Mesendoderm (in vitro differentiated cells): Measurements from ENCODE around the gene EZR.

ENCODE experiments used
- DNase-seq: peaks from one replicate; pipeline ENCODE4 v3.0.0; 2013
- H2AK5ac ChIP-seq: 2 replicates; pipeline ENCODE4 v1.6.1; 2013; ENCODE audit warnings: low read length, inconsistent platforms
- H2BK120ac ChIP-seq: 2 replicates; pipeline ENCODE4 v1.6.1; 2013; ENCODE audit warnings: low read depth, mild to moderate bottlenecking, low read length, moderate library complexity, mixed read lengths
- H2BK15ac ChIP-seq: replicated peaks from 2 replicates; pipeline ENCODE4 v1.6.1; 2013; ENCODE audit warnings: low read depth, mild to moderate bottlenecking, moderate library complexity
- H2BK5ac ChIP-seq: 2 replicates; pipeline ENCODE4 v1.6.1; 2013; ENCODE audit warnings: low read length, inconsistent platforms
- H3K18ac ChIP-seq: 2 replicates; pipeline ENCODE4 v1.6.1; 2013; ENCODE audit warnings: mild to moderate bottlenecking, low read length, mixed read lengths
- H3K23ac ChIP-seq: one replicate; pipeline ENCODE4 v1.6.1; 2013; ENCODE audit warnings: low read length
- H3K27ac ChIP-seq: 2 replicates; pipeline ENCODE4 v1.5.1; 2013; ENCODE audit warnings: low read depth, mild to moderate bottlenecking, inconsistent platforms, low read length, moderate library complexity
- H3K27me3 ChIP-seq: 2 replicates; pipeline ENCODE4 v1.6.1; 2013; ENCODE audit warnings: low read length, control low read depth, mild to moderate bottlenecking, inconsistent platforms; ENCODE audit not compliant: insufficient read depth, poor library complexity
- H3K36me3 ChIP-seq: 2 replicates; pipeline ENCODE4 v1.6.1; 2013; ENCODE audit warnings: low read length, inconsistent platforms; ENCODE audit not compliant: control insufficient read depth, insufficient read depth
- H3K4ac ChIP-seq: one replicate; pipeline ENCODE4 v1.6.1; 2013; ENCODE audit warnings: low read depth, mild to moderate bottlenecking, low read length, moderate library complexity
- H3K4me1 ChIP-seq: 2 replicates; pipeline ENCODE4 v1.6.1; 2013; ENCODE audit warnings: low read depth, low read length, inconsistent platforms; ENCODE audit not compliant: control insufficient read depth
- H3K4me2 ChIP-seq: 2 replicates; pipeline ENCODE4 v1.6.1; 2013; ENCODE audit warnings: low read length
- H3K4me3 ChIP-seq: 2 replicates; pipeline ENCODE4 v1.5.1; 2013; ENCODE audit warnings: mild to moderate bottlenecking, low read length
- H3K56ac ChIP-seq: one replicate; pipeline ENCODE4 v1.6.1; 2013; ENCODE audit warnings: low read length
- H3K79me1 ChIP-seq: 2 replicates; pipeline ENCODE4 v1.6.1; 2013; ENCODE audit warnings: low read length, inconsistent platforms
- H3K79me2 ChIP-seq: 2 replicates; pipeline ENCODE4 v1.6.1; 2013; ENCODE audit warnings: mild to moderate bottlenecking, low read length; ENCODE audit not compliant: control insufficient read depth, insufficient read depth
- H3K9ac ChIP-seq: 2 replicates; pipeline ENCODE4 v1.6.1; 2013; ENCODE audit warnings: low read length, inconsistent platforms
- H4K5ac ChIP-seq: one replicate; pipeline ENCODE4 v1.6.1; 2013; ENCODE audit warnings: low read length
- H4K8ac ChIP-seq: one replicate; pipeline ENCODE4 v1.6.1; 2013; ENCODE audit warnings: low read depth, mild to moderate bottlenecking, control low read depth, low read length, moderate library complexity
- WGBS: extraction: QIAGEN DNeasy Blood & Tissue Kit; methylation state at CpG from one replicate; pipeline ENCODE4 v1.1.7; 2013; ENCODE audit warnings: low lambda C conversion rate, missing lambda C conversion rate; ENCODE audit not compliant: insufficient coverage; ENCODE audit errors: extremely low coverage; 5-methylcytosine and 5-hydroxymethylcytosine counted together

EZR gene

GRCh38 chr6:158787395-158787794 lies 31.8 kb downstream of the EZR start:
- H3K9ac ChIP-seq: no peak overlapping the region
- no peak overlapping the region for H2BK5ac ChIP-seq
- peaks cover 22% of the 10 kb centered on the region for H3K36me3 ChIP-seq
- no CpG with 5 or more reads among the region's 6 CpGs for WGBS
- H2BK120ac ChIP-seq: no peak overlapping the region
- no peak overlapping the region for H3K18ac ChIP-seq
- H2BK15ac ChIP-seq: no peak overlapping the region
- no peak for DNase-seq
- H4K8ac ChIP-seq: no peak overlapping the region
- no peak overlapping the region for H4K5ac ChIP-seq
- no peaks in the 10 kb centered on the region for H3K27me3 ChIP-seq
- H3K23ac ChIP-seq: no peak overlapping the region
- H3K79me1 ChIP-seq: peaks cover 22% of the 10 kb centered on the region
- no peak overlapping the region for H3K4ac ChIP-seq
- no peak overlapping the region for H3K27ac ChIP-seq
- H3K79me2 ChIP-seq: peaks cover 40% of the 10 kb centered on the region
- H3K56ac ChIP-seq: no peak overlapping the region
- H3K4me1 ChIP-seq: no peaks in the 10 kb centered on the region
- no peak overlapping the region for H2AK5ac ChIP-seq
- H3K4me3 ChIP-seq: no peak overlapping the region
- no peak overlapping the region for H3K4me2 ChIP-seq

GRCh38 chr6:158786645-158787304 lies 32.4 kb downstream of the EZR start:
- H3K18ac ChIP-seq: no peak overlapping the region
- H3K79me1 ChIP-seq: peaks cover 22% of the 10 kb centered on the region
- no peak for DNase-seq
- no peak overlapping the region for H4K5ac ChIP-seq
- H4K8ac ChIP-seq: no peak overlapping the region
- H2BK15ac ChIP-seq: no peak overlapping the region
- H3K56ac ChIP-seq: no peak overlapping the region
- H3K9ac ChIP-seq: no peak overlapping the region
- H3K4me3 ChIP-seq: no peak overlapping the region
- H3K27ac ChIP-seq: no peak overlapping the region
- no peak overlapping the region for H2BK5ac ChIP-seq
- no peaks in the 10 kb centered on the region for H3K4me1 ChIP-seq
- H3K4ac ChIP-seq: no peak overlapping the region
- H3K4me2 ChIP-seq: no peak overlapping the region
- H3K79me2 ChIP-seq: peaks cover 35% of the 10 kb centered on the region
- H3K23ac ChIP-seq: no peak overlapping the region
- no peak overlapping the region for H2AK5ac ChIP-seq
- WGBS: no CpG with 5 or more reads among the region's 6 CpGs
- peaks cover 22% of the 10 kb centered on the region for H3K36me3 ChIP-seq
- H3K27me3 ChIP-seq: no peaks in the 10 kb centered on the region
- no peak overlapping the region for H2BK120ac ChIP-seq

DNA sequence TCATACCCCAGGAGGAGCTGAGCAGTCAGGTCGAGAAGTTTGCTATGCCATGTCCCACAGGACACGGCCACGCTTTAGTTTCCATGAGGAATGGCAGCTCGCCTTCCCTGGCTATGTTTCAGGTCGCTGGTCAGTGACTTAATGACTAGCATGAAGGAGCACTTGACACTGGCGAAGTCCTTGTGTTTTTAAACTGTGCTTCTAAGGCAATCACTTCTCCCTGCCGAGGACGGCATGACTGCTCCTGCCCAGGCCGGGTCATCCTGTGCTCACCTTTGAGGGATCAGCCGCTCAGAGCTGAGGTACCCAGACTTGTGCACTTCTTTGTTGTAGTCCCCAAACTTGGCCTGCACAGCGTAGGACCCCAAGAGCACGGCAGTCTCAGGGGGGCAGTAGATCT lies 34.1 kb downstream of the EZR start:
- Histone ChIP-seq H3K4me1 (no peaks in the 10 kb centered on the region), H3K27me3 (no peaks in the 10 kb centered on the region), H4K5ac (no peak overlapping the region), H3K36me3 (peaks cover 26% of the 10 kb centered on the region), H3K9ac (no peak overlapping the region), H2BK120ac (no peak overlapping the region), H3K4me2 (no peak overlapping the region), H4K8ac (no peak overlapping the region), H2BK5ac (no peak overlapping the region), H3K79me2 (peaks cover 30% of the 10 kb centered on the region), H3K56ac (no peak overlapping the region), H3K18ac (no peak overlapping the region), H3K27ac (no peak overlapping the region), H2AK5ac (no peak overlapping the region), H3K4me3 (no peak overlapping the region), H3K4ac (no peak overlapping the region), H2BK15ac (no peak overlapping the region), H3K79me1 (peaks cover 25% of the 10 kb centered on the region), H3K23ac (no peak overlapping the region)
- no peak for DNase-seq
- no CpG with 5 or more reads among the region's 12 CpGs for WGBS

GRCh38 chr6:158784505-158784904 lies 34.7 kb downstream of the EZR start:
- H3K9ac ChIP-seq: no peak overlapping the region
- no peak overlapping the region for H3K4me2 ChIP-seq
- no peak overlapping the region for H4K8ac ChIP-seq
- H3K4me3 ChIP-seq: no peak overlapping the region
- H3K56ac ChIP-seq: no peak overlapping the region
- H3K4me1 ChIP-seq: no peaks in the 10 kb centered on the region
- H3K79me1 ChIP-seq: peaks cover 23% of the 10 kb centered on the region
- no peak overlapping the region for H3K27ac ChIP-seq
- no peak overlapping the region for H2AK5ac ChIP-seq
- H4K5ac ChIP-seq: no peak overlapping the region
- H2BK15ac ChIP-seq: no peak overlapping the region
- H3K79me2 ChIP-seq: peaks cover 26% of the 10 kb centered on the region
- H3K23ac ChIP-seq: no peak overlapping the region
- no CpG with 5 or more reads among the region's 6 CpGs for WGBS
- peak; percentile 84 for DNase-seq
- peaks cover 26% of the 10 kb centered on the region for H3K36me3 ChIP-seq
- H2BK5ac ChIP-seq: no peak overlapping the region
- no peak overlapping the region for H3K18ac ChIP-seq
- H3K4ac ChIP-seq: no peak overlapping the region
- no peak overlapping the region for H2BK120ac ChIP-seq
- no peaks in the 10 kb centered on the region for H3K27me3 ChIP-seq

GRCh38 chr6:158783851-158784250 lies 35.3 kb downstream of the EZR start:
- no peak overlapping the region for H2BK120ac ChIP-seq
- no peak for DNase-seq
- no peak overlapping the region for H3K4me3 ChIP-seq
- H3K9ac ChIP-seq: no peak overlapping the region
- H3K23ac ChIP-seq: no peak overlapping the region
- no peak overlapping the region for H3K56ac ChIP-seq
- no peaks in the 10 kb centered on the region for H3K4me1 ChIP-seq
- H3K18ac ChIP-seq: no peak overlapping the region
- no peak overlapping the region for H2BK5ac ChIP-seq
- H3K27me3 ChIP-seq: no peaks in the 10 kb centered on the region
- no peak overlapping the region for H2AK5ac ChIP-seq
- no peak overlapping the region for H3K4ac ChIP-seq
- no peak overlapping the region for H3K27ac ChIP-seq
- H3K36me3 ChIP-seq: peaks cover 26% of the 10 kb centered on the region
- H3K79me1 ChIP-seq: peaks cover 20% of the 10 kb centered on the region
- no peak overlapping the region for H3K4me2 ChIP-seq
- peaks cover 22% of the 10 kb centered on the region for H3K79me2 ChIP-seq
- H2BK15ac ChIP-seq: no peak overlapping the region
- WGBS: no CpG with 5 or more reads among the region's 5 CpGs
- no peak overlapping the region for H4K5ac ChIP-seq
- no peak overlapping the region for H4K8ac ChIP-seq

DNA sequence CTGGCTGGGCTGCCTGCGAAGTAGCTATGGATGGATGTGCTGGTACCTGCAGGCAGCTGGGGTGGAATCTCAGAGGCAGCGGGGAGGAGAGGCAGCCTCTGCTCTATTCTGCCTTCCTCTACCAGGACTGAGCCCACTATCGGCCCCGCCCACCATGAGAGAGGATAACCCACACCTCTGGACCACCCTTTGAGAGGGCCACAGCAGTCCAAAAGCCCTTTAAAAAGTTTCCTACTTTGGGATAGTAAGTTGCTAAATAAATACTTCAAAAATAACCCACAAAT lies 36.1 kb downstream of the EZR start:
- no peak overlapping the region for H4K8ac ChIP-seq
- peaks cover 20% of the 10 kb centered on the region for H3K79me1 ChIP-seq
- no peak overlapping the region for H3K4me3 ChIP-seq
- no peak overlapping the region for H4K5ac ChIP-seq
- H2BK15ac ChIP-seq: no peak overlapping the region
- H3K4me1 ChIP-seq: peaks cover 3% of the 10 kb centered on the region
- H3K27ac ChIP-seq: no peak overlapping the region
- WGBS: no CpG with 5 or more reads among the region's 4 CpGs
- no peak overlapping the region for H2BK120ac ChIP-seq
- no peaks in the 10 kb centered on the region for H3K27me3 ChIP-seq
- H2AK5ac ChIP-seq: no peak overlapping the region
- no peak overlapping the region for H3K4ac ChIP-seq
- peaks cover 21% of the 10 kb centered on the region for H3K79me2 ChIP-seq
- DNase-seq: no peak
- peaks cover 23% of the 10 kb centered on the region for H3K36me3 ChIP-seq
- no peak overlapping the region for H3K56ac ChIP-seq
- no peak overlapping the region for H3K9ac ChIP-seq
- H3K23ac ChIP-seq: no peak overlapping the region
- no peak overlapping the region for H2BK5ac ChIP-seq
- H3K4me2 ChIP-seq: no peak overlapping the region
- H3K18ac ChIP-seq: no peak overlapping the region
